Measurements from ENCODE around the gene EMC10.
"Not testable (repeated sequence)": the region's sequence is repeated elsewhere in the genome, so short reads cannot be mapped to it uniquely, and the experiment has no call there.

Gene EMC10

DNA sequence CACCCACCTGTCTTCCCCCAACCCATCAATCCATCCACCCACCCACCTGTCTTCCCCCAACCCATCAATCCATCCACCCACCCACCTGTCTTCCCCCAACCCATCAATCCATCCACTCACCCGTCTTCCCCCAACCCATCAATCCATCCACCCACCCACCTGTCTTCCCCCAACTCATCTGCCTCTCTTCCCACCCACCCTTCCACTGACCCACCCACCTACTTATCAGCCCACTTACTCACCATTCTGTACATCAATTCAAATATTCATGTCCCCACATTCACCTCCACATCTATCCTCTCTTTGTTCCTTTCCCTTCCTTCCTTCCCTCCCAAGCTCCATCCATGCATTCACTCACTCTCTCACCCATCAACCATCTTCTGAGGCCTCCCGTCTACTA lies 37.2 kb upstream of the EMC10 start:
- not testable (repeated sequence) for H3K27me3 Mint-ChIP-seq; H3K27ac Mint-ChIP-seq; H3K9me3 Mint-ChIP-seq; H3K4me3 Mint-ChIP-seq; H3K36me3 Mint-ChIP-seq (ENCODE audit: low read depth); H3K4me1 Mint-ChIP-seq (ENCODE audit: low read depth)

- Mint-ChIP-seq H3K27ac (no peak overlapping the region), H3K9me3 (no peaks in the 10 kb centered on the region), H3K4me3 (no peak overlapping the region), H3K36me3 (ENCODE audit: low read depth) (no peaks in the 10 kb centered on the region), H3K4me1 (ENCODE audit: low read depth) (no peaks in the 10 kb centered on the region), H3K27me3 (peaks cover 7% of the 10 kb centered on the region)
Observed at GRCh38 chr19:50444059-50444458, 32.2 kb upstream of the EMC10 start.

GRCh38 chr19:50447053-50447452 lies 29.3 kb upstream of the EMC10 start:
- Mint-ChIP-seq H3K4me1 (ENCODE audit: low read depth) (no peaks in the 10 kb centered on the region), H3K4me3 (no peak overlapping the region), H3K27ac (no peak overlapping the region), H3K9me3 (no peaks in the 10 kb centered on the region), H3K36me3 (ENCODE audit: low read depth) (no peaks in the 10 kb centered on the region), H3K27me3 (peaks cover 13% of the 10 kb centered on the region)

DNA sequence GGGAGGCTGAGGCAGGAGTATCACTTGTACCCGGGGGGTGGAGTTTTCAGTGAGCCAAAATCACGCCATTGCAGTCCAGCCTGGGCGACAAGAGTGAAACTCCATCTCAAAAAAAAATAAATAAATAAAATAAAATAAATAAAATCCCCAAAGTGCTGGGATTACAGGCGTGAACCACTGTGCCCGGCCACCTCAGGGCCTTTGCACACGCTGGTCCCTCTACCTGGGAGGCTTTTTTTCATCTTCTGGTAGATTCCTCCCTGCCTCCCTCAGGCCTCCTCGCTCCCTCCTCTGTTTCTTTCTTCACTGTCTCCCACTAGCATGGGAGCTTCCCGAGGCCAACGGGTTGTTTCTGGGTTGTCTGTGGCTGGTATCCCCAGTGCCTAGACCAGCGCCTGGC lies 28.6 kb upstream of the EMC10 start:
- no peaks in the 10 kb centered on the region for H3K4me1 Mint-ChIP-seq (ENCODE audit: low read depth)
- peaks cover 18% of the 10 kb centered on the region for H3K27me3 Mint-ChIP-seq
- H3K36me3 Mint-ChIP-seq (ENCODE audit: low read depth), result no peaks in the 10 kb centered on the region
- no peaks in the 10 kb centered on the region for H3K9me3 Mint-ChIP-seq
- no peak overlapping the region for H3K4me3 Mint-ChIP-seq
- H3K27ac Mint-ChIP-seq, result no peak overlapping the region

GRCh38 chr19:50449236-50449899 lies 26.9 kb upstream of the EMC10 start:
- H3K27me3 Mint-ChIP-seq, result peaks cover 14% of the 10 kb centered on the region
- H3K4me1 Mint-ChIP-seq (ENCODE audit: low read depth), result no peaks in the 10 kb centered on the region
- no peak overlapping the region for H3K27ac Mint-ChIP-seq
- no peaks in the 10 kb centered on the region for H3K36me3 Mint-ChIP-seq (ENCODE audit: low read depth)
- H3K4me3 Mint-ChIP-seq, result no peak overlapping the region
- no peaks in the 10 kb centered on the region for H3K9me3 Mint-ChIP-seq

DNA sequence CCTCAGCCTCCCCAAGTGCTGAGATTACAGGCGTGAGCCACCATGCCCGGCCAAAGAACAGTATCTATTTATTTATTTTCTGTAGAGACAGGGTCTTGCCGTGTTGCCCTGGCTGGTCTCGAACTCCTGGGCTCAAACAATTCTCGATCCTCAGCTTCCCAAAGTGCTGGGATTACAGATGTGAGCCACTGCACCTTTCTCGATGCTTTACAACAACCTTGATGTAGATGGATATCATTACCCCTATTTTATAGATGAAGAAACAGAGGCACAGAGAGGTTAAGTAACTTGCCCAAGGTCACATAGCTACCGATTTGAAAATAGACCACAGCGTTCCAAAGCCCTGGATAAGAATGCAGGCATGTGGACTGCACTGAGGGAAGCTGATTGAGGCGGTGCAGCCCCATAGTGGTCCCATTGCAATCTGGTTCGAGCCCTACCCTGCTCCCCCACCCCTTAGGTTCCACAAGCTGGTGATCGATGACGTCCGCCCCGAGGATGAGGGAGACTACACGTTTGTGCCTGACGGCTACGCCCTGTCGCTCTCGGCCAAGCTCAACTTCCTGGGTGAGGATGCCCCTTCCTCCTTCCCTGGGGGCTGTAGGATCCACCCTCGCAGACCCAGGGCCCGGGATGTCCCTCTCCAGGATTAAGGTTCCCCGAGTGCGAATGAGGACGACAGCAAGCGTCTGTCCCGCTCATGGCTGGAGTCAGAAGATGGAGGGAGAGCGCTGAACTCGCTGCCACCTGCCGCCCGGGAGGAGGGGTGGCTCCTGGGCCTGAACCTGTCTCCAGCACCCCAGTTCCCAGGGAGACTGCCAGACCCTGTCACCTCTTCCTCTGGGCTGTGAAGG lies 25.7 kb upstream of the EMC10 start:
- H3K36me3 Mint-ChIP-seq (ENCODE audit: low read depth), result no peaks in the 10 kb centered on the region
- H3K27ac Mint-ChIP-seq, result no peak overlapping the region
- H3K4me3 Mint-ChIP-seq, result no peak overlapping the region
- no peaks in the 10 kb centered on the region for H3K4me1 Mint-ChIP-seq (ENCODE audit: low read depth)
- peaks cover 13% of the 10 kb centered on the region for H3K27me3 Mint-ChIP-seq
- no peaks in the 10 kb centered on the region for H3K9me3 Mint-ChIP-seq

GRCh38 chr19:50451223-50451534 lies 25.1 kb upstream of the EMC10 start:
- no peaks in the 10 kb centered on the region for H3K9me3 Mint-ChIP-seq
- no peaks in the 10 kb centered on the region for H3K4me1 Mint-ChIP-seq (ENCODE audit: low read depth)
- no peak overlapping the region for H3K27ac Mint-ChIP-seq
- no peak overlapping the region for H3K4me3 Mint-ChIP-seq
- no peaks in the 10 kb centered on the region for H3K36me3 Mint-ChIP-seq (ENCODE audit: low read depth)
- H3K27me3 Mint-ChIP-seq, result peaks cover 13% of the 10 kb centered on the region

DNA sequence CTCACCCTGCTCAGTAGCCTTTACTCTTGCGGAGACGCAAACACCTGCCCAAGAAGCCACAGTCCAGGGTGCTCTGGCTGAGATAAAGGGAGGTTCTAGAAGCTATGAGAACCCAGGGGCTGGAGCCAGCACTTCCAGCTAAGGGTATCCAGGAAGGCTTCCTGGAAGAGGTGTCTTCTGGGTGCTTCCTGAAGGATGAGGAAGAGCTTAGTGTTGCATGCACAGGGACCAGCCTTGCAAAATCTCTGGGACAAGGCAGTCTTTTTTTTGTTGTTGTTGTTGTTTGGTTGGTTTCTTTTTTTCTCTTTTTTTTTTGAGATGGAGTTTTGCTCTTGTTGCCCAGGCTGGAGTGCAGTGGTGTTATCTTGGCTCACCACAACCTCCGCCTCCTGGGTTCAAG lies 23.1 kb upstream of the EMC10 start:
- Mint-ChIP-seq H3K9me3 (no peaks in the 10 kb centered on the region), H3K27ac (no peak overlapping the region), H3K4me1 (ENCODE audit: low read depth) (no peaks in the 10 kb centered on the region), H3K4me3 (no peak overlapping the region), H3K27me3 (peaks cover 24% of the 10 kb centered on the region), H3K36me3 (ENCODE audit: low read depth) (no peaks in the 10 kb centered on the region)

DNA sequence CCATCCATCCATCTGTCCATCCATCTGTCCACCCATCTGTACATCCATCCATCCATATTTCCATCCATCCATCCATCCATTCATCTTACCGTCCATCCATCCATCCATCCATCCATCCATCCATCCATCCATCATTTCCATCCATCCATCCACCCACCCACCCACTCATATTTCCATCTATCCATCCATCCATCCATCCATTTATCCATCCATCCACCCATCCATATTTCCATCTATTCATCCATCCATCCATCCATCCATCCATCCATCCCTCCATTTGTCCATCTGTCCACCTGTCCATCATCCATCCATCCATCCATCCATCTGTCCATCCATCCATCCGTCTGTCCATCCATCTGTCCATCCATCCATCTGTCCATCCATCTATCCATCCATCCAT lies 20.3 kb upstream of the EMC10 start:
- H3K9me3 Mint-ChIP-seq, result no peaks in the 10 kb centered on the region
- no peak overlapping the region for H3K27ac Mint-ChIP-seq
- no peak overlapping the region for H3K4me3 Mint-ChIP-seq
- peaks cover 10% of the 10 kb centered on the region for H3K4me1 Mint-ChIP-seq (ENCODE audit: low read depth)
- no peaks in the 10 kb centered on the region for H3K36me3 Mint-ChIP-seq (ENCODE audit: low read depth)
- peaks cover 23% of the 10 kb centered on the region for H3K27me3 Mint-ChIP-seq

GRCh38 chr19:50457300-50457699 lies 19.0 kb upstream of the EMC10 start:
- no peak overlapping the region for H3K27ac Mint-ChIP-seq
- H3K27me3 Mint-ChIP-seq, result peaks cover 19% of the 10 kb centered on the region
- peaks cover 15% of the 10 kb centered on the region for H3K4me1 Mint-ChIP-seq (ENCODE audit: low read depth)
- H3K36me3 Mint-ChIP-seq (ENCODE audit: low read depth), result no peaks in the 10 kb centered on the region
- H3K4me3 Mint-ChIP-seq, result no peak overlapping the region
- H3K9me3 Mint-ChIP-seq, result no peaks in the 10 kb centered on the region

DNA sequence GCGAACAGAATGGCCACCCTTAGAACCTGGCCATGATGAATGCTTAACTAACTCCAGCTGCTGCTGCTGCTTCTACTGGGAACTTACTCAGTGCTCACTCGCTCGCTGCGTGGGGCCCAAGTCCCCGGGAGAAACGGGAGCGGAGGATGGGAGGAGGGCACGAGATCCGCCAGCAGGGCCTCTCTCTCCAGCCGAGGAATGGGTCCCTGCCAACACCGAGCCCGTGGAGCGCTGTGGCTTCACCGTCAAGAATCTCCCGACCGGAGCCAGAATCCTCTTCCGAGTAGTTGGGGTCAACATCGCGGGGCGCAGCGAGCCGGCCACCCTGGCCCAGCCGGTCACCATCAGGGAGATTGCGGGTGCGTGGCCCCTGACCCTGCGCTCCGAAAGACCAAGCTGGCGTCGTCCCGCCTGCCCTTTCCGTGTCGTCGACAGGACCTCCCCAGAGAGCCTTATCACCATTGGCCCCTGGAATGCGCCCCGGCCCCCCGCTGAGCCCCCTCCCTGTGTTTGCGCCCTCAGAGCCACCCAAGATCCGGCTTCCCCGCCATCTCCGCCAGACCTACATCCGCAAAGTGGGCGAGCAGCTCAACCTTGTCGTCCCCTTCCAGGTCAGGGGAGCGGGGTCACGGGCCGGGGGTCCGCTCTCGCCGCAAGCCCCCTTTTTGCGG lies 17.8 kb upstream of the EMC10 start:
- no peak overlapping the region for H3K27ac Mint-ChIP-seq
- no peaks in the 10 kb centered on the region for H3K36me3 Mint-ChIP-seq (ENCODE audit: low read depth)
- H3K9me3 Mint-ChIP-seq, result no peaks in the 10 kb centered on the region
- H3K27me3 Mint-ChIP-seq, result peaks cover 19% of the 10 kb centered on the region
- peaks cover 15% of the 10 kb centered on the region for H3K4me1 Mint-ChIP-seq (ENCODE audit: low read depth)
- H3K4me3 Mint-ChIP-seq, result no peak overlapping the region

GRCh38 chr19:50459067-50459456 lies 17.2 kb upstream of the EMC10 start:
- H3K4me3 Mint-ChIP-seq, result no peak overlapping the region
- no peaks in the 10 kb centered on the region for H3K36me3 Mint-ChIP-seq (ENCODE audit: low read depth)
- no peak overlapping the region for H3K27ac Mint-ChIP-seq
- H3K4me1 Mint-ChIP-seq (ENCODE audit: low read depth), result peaks cover 15% of the 10 kb centered on the region
- H3K27me3 Mint-ChIP-seq, result peaks cover 19% of the 10 kb centered on the region
- no peaks in the 10 kb centered on the region for H3K9me3 Mint-ChIP-seq

- no peaks in the 10 kb centered on the region for H3K36me3 Mint-ChIP-seq (ENCODE audit: low read depth)
- H3K9me3 Mint-ChIP-seq, result no peaks in the 10 kb centered on the region
- H3K4me3 Mint-ChIP-seq, result peak overlapping the region; percentile 20
- H3K27ac Mint-ChIP-seq, result no peak overlapping the region
- H3K27me3 Mint-ChIP-seq, result peaks cover 19% of the 10 kb centered on the region
- peaks cover 15% of the 10 kb centered on the region for H3K4me1 Mint-ChIP-seq (ENCODE audit: low read depth)
Observed at GRCh38 chr19:50459638-50460037, 16.7 kb upstream of the EMC10 start.

GRCh38 chr19:50460161-50460765 lies 16.0 kb upstream of the EMC10 start:
- peaks cover 19% of the 10 kb centered on the region for H3K27me3 Mint-ChIP-seq
- peaks cover 15% of the 10 kb centered on the region for H3K4me1 Mint-ChIP-seq (ENCODE audit: low read depth)
- no peaks in the 10 kb centered on the region for H3K36me3 Mint-ChIP-seq (ENCODE audit: low read depth)
- H3K4me3 Mint-ChIP-seq, result peak overlapping the region; percentile 20
- H3K27ac Mint-ChIP-seq, result peak overlapping the region; percentile 4
- H3K9me3 Mint-ChIP-seq, result no peaks in the 10 kb centered on the region

Measured in stimulated activated naive CD8-positive, alpha-beta T cell treated with anti-CD3 and anti-CD28 coated beads, Interleukin-15, Interleukin-2, amounts not matched to agents 100 ng/mL and 50 ng/mL, for 24 hours (primary cell).